Thoracic aorta (tissue), 2 donors: ENCODE results near the gene DGCR6L. TPM values are rescaled to one million over a fixed set of nuclear protein-coding genes. Genes with fewer than 3 reads are reported as not detected.
"Not testable (repeated sequence)": the region's sequence is repeated elsewhere in the genome, so short reads cannot be mapped to it uniquely, and the experiment has no call there.

Experiments
- ATAC-seq: fragments of 150-250 bp; one replicate; pipeline ENCODE4 v1.8.0; 2017; ENCODE audit warnings: low read depth; ENCODE audit not compliant: insufficient number of reproducible peaks, low FRiP score
- DNase-seq: peaks from one replicate; pipeline ENCODE4 v3.0.0-alpha.2; 2020; ENCODE audit warnings: low spot score
- H3K27ac ChIP-seq, 2 donors: fragments of 200-600 bp; sonication (generic); 1 replicate in 1 of 2; 2 replicates in 1 of 2; pipeline ENCODE4 v1.5.1; 2016; ENCODE audit warnings: mild to moderate bottlenecking in 2 of 2, moderate library complexity in 2 of 2
- H3K27me3 ChIP-seq: fragments of 200-600 bp; sonication (generic); replicated peaks from 2 replicates; pipeline ENCODE4 v1.6.0; 2016; ENCODE audit warnings: mild to moderate bottlenecking; ENCODE audit not compliant: insufficient read depth
- H3K36me3 ChIP-seq: fragments of 200-600 bp; sonication (generic); one replicate; pipeline ENCODE4 v1.5.1; 2016
- H3K4me1 ChIP-seq, 2 donors: fragments of 200-600 bp; sonication (generic); 1 replicate in 1 of 2; 2 replicates in 1 of 2; pipeline versions ENCODE4 v1.5.1 to v1.6.0; 2016; ENCODE audit warnings: low read depth in 2 of 2, mild to moderate bottlenecking in 1 of 2; ENCODE audit not compliant: control insufficient read depth in 1 of 2
- H3K4me3 ChIP-seq: fragments of 200-600 bp; sonication (generic); 2 replicates; pipeline ENCODE4 v1.5.1; 2016; ENCODE audit warnings: mild to moderate bottlenecking
- H3K9me3 ChIP-seq: fragments of 200-600 bp; sonication (generic); 2 replicates; pipeline ENCODE4 v1.5.1; 2016
- total RNA-seq, 2 donors: library from RNA; depleted of rRNA; stranded (reverse); fragments of >200 nt; gene quantifications; one replicate each; pipeline versions ENCODE4 v1.1.0 to v1.2.3, GENCODE V29; 2016
- TF ChIP-seq, protein P1 (sequence below): fragments of 200-600 bp; sonication (generic); IDR thresholded peaks from one replicate; pipeline ENCODE4 v1.5.1; 2019; ENCODE audit warnings: antibody characterized with exemption

Gene DGCR6L
- total RNA-seq, 2 donors from 2014 or later: 28.8 to 69.3 TPM

GRCh38 chr22:20356906-20357305 lies 37.0 kb upstream of the DGCR6L start:
- H3K36me3 ChIP-seq, H3K9me3 ChIP-seq, ATAC-seq, H3K27ac ChIP-seq, DNase-seq, H3K4me3 ChIP-seq, H3K27me3 ChIP-seq, H3K4me1 ChIP-seq: not testable (repeated sequence)

GRCh38 chr22:20355939-20356636 lies 36.2 kb upstream of the DGCR6L start:
- not testable (repeated sequence) for H3K9me3 ChIP-seq, H3K36me3 ChIP-seq, DNase-seq, H3K4me1 ChIP-seq, H3K4me3 ChIP-seq, H3K27ac ChIP-seq, ATAC-seq, H3K27me3 ChIP-seq

DNA sequence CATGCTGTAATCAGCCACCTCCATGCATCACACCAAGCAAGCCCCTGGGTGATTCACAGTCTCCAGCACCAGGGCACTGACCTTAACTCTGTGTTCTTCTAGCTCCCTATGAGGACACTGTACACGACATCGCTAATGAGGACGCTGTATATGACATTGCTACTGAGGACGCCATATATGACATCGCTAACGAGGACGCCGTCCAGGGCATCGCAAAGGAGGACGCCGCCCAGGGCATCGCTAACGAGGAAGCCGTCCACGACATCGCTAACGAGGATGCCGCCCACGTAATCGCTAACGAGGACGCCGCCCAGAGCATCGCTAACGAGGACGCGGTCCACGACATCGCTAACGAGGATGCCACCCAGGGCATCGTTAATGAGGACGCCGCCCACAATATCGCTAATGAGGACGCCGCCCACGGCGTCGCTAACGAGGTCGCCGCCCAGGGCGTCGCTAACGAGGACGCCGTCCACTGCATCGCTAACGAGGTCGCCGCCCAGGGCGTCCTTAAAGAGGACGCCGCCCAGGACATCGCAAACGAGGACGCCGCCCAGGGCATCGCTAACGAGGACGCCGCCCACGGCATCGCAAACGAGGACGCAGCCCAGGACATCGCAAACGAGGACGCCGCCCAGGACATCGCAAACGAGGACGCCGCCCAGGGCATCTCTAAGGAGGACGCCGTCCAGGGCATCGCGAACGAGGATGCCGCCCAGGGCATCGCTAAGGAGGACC lies 34.5 kb upstream of the DGCR6L start:
- Histone ChIP-seq H3K36me3 (no peaks in the 10 kb centered on the region), H3K27me3 (no peaks in the 10 kb centered on the region), H3K4me1 (no peaks in the 10 kb centered on the region), H3K27ac (no peak overlapping the region), H3K9me3 (no peaks in the 10 kb centered on the region), H3K4me3 (no peak overlapping the region)
- DNase-seq (no peak), ATAC-seq (no peak)
- TF ChIP-seq, protein P1, sequence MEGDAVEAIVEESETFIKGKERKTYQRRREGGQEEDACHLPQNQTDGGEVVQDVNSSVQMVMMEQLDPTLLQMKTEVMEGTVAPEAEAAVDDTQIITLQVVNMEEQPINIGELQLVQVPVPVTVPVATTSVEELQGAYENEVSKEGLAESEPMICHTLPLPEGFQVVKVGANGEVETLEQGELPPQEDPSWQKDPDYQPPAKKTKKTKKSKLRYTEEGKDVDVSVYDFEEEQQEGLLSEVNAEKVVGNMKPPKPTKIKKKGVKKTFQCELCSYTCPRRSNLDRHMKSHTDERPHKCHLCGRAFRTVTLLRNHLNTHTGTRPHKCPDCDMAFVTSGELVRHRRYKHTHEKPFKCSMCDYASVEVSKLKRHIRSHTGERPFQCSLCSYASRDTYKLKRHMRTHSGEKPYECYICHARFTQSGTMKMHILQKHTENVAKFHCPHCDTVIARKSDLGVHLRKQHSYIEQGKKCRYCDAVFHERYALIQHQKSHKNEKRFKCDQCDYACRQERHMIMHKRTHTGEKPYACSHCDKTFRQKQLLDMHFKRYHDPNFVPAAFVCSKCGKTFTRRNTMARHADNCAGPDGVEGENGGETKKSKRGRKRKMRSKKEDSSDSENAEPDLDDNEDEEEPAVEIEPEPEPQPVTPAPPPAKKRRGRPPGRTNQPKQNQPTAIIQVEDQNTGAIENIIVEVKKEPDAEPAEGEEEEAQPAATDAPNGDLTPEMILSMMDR: no peak

- H3K4me1 ChIP-seq, H3K9me3 ChIP-seq, H3K4me3 ChIP-seq, ATAC-seq, H3K27me3 ChIP-seq, H3K27ac ChIP-seq, H3K36me3 ChIP-seq, DNase-seq: not testable (repeated sequence)
Observed at GRCh38 chr22:20352536-20352935, 32.7 kb upstream of the DGCR6L start.

GRCh38 chr22:20346553-20346952 lies 26.7 kb upstream of the DGCR6L start:
- not testable (repeated sequence) for H3K4me1 ChIP-seq, DNase-seq, H3K27ac ChIP-seq, H3K27me3 ChIP-seq, H3K36me3 ChIP-seq, ATAC-seq, H3K4me3 ChIP-seq, H3K9me3 ChIP-seq

DNA sequence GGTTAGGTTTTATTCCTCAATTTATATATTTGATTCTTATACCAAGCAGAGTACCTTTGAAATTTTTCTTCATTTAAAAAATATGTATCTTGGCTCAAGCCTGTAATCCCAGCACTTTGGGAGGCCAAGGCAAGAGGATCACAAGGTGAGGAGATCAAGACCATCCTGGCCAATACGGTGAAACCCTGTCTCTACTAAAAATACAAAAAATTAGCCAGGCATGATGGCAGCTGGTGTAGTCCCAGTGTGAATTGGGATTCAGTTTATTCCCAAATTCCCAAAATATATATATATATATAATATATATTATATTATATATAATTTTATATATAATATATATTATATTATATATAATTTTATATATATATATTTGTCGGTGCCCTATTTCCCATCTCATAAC lies 18.4 kb upstream of the DGCR6L start:
- not testable (repeated sequence) for H3K9me3 ChIP-seq, H3K36me3 ChIP-seq, H3K27ac ChIP-seq, H3K27me3 ChIP-seq, H3K4me1 ChIP-seq, DNase-seq, ATAC-seq, H3K4me3 ChIP-seq

DNA sequence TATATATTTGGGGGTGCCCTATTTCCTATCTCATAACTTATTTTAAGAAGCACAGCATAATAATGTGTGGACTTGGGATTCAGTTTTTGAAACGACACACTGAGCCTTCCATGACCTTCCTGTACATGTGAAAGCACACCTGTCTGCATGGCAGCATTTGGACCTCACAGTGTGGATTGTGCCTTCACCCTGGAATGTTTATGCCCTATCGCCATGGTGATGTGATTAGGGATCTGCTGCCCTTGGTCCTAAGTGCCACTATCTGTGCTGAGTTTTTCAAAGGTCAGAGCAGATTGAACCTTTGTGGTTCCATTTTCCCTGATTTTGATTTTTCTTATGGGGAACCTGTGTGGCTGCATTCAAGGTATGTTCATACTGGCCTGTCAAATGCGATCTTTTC lies 17.9 kb upstream of the DGCR6L start:
- H3K9me3 ChIP-seq, H3K27ac ChIP-seq, H3K27me3 ChIP-seq, ATAC-seq, H3K4me1 ChIP-seq, H3K4me3 ChIP-seq, DNase-seq, H3K36me3 ChIP-seq: not testable (repeated sequence)

- not testable (repeated sequence) for DNase-seq, H3K4me1 ChIP-seq, H3K4me3 ChIP-seq, H3K36me3 ChIP-seq, ATAC-seq, H3K27me3 ChIP-seq, H3K27ac ChIP-seq, H3K9me3 ChIP-seq
Observed at GRCh38 chr22:20336561-20336960, 16.7 kb upstream of the DGCR6L start.

- not testable (repeated sequence) for ATAC-seq, H3K9me3 ChIP-seq
Observed at GRCh38 chr22:20328569-20328930, 8.7 kb upstream of the DGCR6L start.

DNA sequence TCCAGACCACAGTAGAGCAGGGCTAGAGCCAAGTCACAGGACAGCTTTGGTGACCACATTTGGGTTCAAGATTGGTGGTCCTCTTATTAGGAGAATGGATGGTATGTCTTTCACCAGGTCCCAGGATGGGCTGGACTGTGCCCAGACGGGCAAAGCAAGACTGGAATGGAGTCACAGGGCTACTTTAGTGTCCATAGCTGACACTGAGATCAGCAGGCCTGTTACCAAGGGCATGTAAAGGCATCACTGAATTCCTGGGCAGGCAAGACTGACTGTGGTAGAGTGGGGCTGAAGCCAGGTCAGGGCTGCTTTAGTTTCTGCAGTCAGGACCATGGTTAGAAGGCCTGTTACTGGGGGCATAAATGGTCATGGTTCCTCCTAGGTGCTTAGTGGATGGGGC lies 6.1 kb upstream of the DGCR6L start:
- not testable (repeated sequence) for ATAC-seq, H3K4me1 ChIP-seq, DNase-seq, H3K9me3 ChIP-seq, H3K27ac ChIP-seq, H3K27me3 ChIP-seq, H3K36me3 ChIP-seq, H3K4me3 ChIP-seq

More at GRCh38 chr22:20328569-20328930, 8.7 kb upstream of the DGCR6L start:
- not testable (repeated sequence) for H3K27ac ChIP-seq, H3K4me3 ChIP-seq, H3K4me1 ChIP-seq, H3K27me3 ChIP-seq, H3K36me3 ChIP-seq, DNase-seq
